ENCODE measurements around the gene HEXD. TPM values are rescaled to one million over a fixed set of nuclear protein-coding genes. Genes with fewer than 3 reads are reported as not detected.

HEXD gene
- total and polyA plus RNA-seq, 2 experiments from 2014 or later, result 5.7 to 5.9 TPM

DNA sequence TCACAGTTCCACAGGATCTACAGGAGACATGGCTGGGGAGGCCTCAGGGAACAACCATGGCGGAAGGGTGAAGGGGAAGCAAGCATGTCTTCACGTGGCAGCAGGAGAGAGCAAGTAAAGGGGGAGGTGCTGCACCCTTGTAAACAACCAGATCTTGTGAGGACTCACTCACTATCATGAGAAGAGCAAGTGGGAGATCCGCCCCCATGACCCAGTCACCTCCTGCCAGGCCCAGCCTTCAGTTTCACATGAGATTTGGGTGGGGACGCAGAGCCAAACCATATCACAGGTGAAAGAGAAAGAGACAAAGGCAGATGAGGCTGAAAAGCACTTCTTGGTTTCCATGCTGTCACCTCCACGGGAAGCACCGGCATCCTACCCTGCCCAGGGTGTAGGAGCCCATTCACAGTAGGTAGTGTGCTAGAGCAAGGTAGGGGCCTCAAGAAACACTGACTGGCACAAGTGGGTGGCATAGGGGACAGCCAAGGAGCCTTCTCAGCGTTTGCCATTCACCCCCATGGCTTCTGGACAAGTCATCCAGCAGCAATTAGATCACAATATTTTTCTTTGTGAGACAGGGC lies 47.0 kb downstream of the HEXD start:
- Histone ChIP-seq H3K9me2 (ENCODE audit: insufficient read depth) (no peaks in the 10 kb centered on the region), H3K36me3 (ENCODE audit: low read depth) (peaks cover 25% of the 10 kb centered on the region; the same call in 1 of the 2 replicates), H4K20me1 (ENCODE audit: insufficient read depth) (no peaks in the 10 kb centered on the region), H3K4me1 (ENCODE audit: insufficient read depth) (no peaks in the 10 kb centered on the region), H3K4me2 (ENCODE audit: unreplicated experiment) (no peak overlapping the region), H2AFZ (no peak overlapping the region), H3K4me3 (no peak overlapping the region), H3K27me3 (replicated peaks; ENCODE audit: insufficient read depth) (no peaks in the 10 kb centered on the region), H3K79me2 (ENCODE audit: insufficient read depth) (peaks cover 10% of the 10 kb centered on the region), H3K9me3 (ENCODE audit: low read depth) (no peaks in the 10 kb centered on the region), H3F3A (ENCODE audit: insufficient read depth) (no peaks in the 10 kb centered on the region), H3K9ac (no peak overlapping the region), H3K27ac (no peak overlapping the region)
- TF ChIP-seq EZH2 (IDR thresholded peaks at IDR 0.05; ENCODE audit: insufficient read depth, poor library complexity, severe bottlenecking) (no peak), EZH2phosphoT487 (IDR thresholded peaks at IDR 0.05; ENCODE audit: insufficient read depth, low read depth) (no peak)
- no peak for DNase-seq
- WGBS, 2 experiments (ENCODE audit: low coverage in 1 of 2, low lambda C conversion rate in 2 of 2, missing lambda C conversion rate in 2 of 2), result 89 to 91% methylated on average over 7 of the region's 7 CpGs
- in situ Hi-C loops (cut with MboI), result no loop called here

DNA sequence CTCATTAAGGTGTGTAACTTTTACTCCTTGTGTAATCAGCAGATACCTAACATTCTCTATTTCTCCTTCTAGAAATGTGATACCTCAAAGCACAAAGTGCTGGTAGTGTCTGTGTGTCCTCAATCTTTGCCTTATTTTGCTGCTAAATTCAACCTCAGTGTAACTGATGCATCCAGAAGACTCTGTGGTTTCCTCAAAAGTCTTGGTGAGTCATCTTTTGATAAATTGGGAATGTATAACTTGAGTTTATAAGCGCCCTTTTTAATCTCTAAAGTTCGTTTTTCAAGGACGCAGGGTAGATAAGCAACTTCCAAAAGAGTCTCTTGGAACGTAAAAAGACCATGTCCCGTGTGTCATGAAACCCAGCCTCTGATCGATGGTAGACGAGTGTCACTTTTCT lies 50.5 kb downstream of the HEXD start:
- no peaks in the 10 kb centered on the region for H3K27me3 ChIP-seq (replicated peaks; ENCODE audit: insufficient read depth)
- H3K4me2 ChIP-seq (ENCODE audit: unreplicated experiment), result no peak overlapping the region
- no peak overlapping the region for H3K4me3 ChIP-seq
- no peaks in the 10 kb centered on the region for H3K79me2 ChIP-seq (ENCODE audit: insufficient read depth)
- TF ChIP-seq EZH2 (IDR thresholded peaks at IDR 0.05; ENCODE audit: insufficient read depth, poor library complexity, severe bottlenecking), result no peak
- TF ChIP-seq EZH2phosphoT487 (IDR thresholded peaks at IDR 0.05; ENCODE audit: insufficient read depth, low read depth), result no peak
- H3K27ac ChIP-seq, result no peak overlapping the region
- no peaks in the 10 kb centered on the region for H3K4me1 ChIP-seq (ENCODE audit: insufficient read depth)
- H3F3A ChIP-seq (ENCODE audit: insufficient read depth), result no peaks in the 10 kb centered on the region
- 91 to 96% methylated on average over 7 of the region's 7 CpGs for WGBS, 2 experiments (ENCODE audit: low coverage in 1 of 2, low lambda C conversion rate in 2 of 2, missing lambda C conversion rate in 2 of 2)
- H3K9ac ChIP-seq, result no peak overlapping the region
- no peaks in the 10 kb centered on the region for H3K9me3 ChIP-seq (ENCODE audit: low read depth)
- H3K36me3 ChIP-seq (ENCODE audit: low read depth), result peaks cover 15% of the 10 kb centered on the region; the same call in 1 of the 2 replicates
- no peak overlapping the region for H2AFZ ChIP-seq
- in situ Hi-C loops (cut with MboI), result no loop called here
- no peak for DNase-seq
- no peaks in the 10 kb centered on the region for H3K9me2 ChIP-seq (ENCODE audit: insufficient read depth)
- H4K20me1 ChIP-seq (ENCODE audit: insufficient read depth), result no peaks in the 10 kb centered on the region

GRCh38 chr17:82470065-82470464 lies 51.9 kb downstream of the HEXD start:
- Histone ChIP-seq H3K27ac (no peak overlapping the region), H3K4me2 (ENCODE audit: unreplicated experiment) (no peak overlapping the region), H3F3A (ENCODE audit: insufficient read depth) (no peaks in the 10 kb centered on the region), H3K9ac (no peak overlapping the region), H3K4me3 (no peak overlapping the region), H3K4me1 (ENCODE audit: insufficient read depth) (no peaks in the 10 kb centered on the region), H3K9me3 (ENCODE audit: low read depth) (no peaks in the 10 kb centered on the region), H3K27me3 (replicated peaks; ENCODE audit: insufficient read depth) (no peaks in the 10 kb centered on the region), H3K79me2 (ENCODE audit: insufficient read depth) (no peaks in the 10 kb centered on the region), H3K36me3 (ENCODE audit: low read depth) (peaks cover 22% of the 10 kb centered on the region; the same call in 1 of the 2 replicates), H4K20me1 (ENCODE audit: insufficient read depth) (no peaks in the 10 kb centered on the region), H2AFZ (no peak overlapping the region), H3K9me2 (ENCODE audit: insufficient read depth) (no peaks in the 10 kb centered on the region)
- WGBS, 2 experiments (ENCODE audit: low coverage in 1 of 2, low lambda C conversion rate in 2 of 2, missing lambda C conversion rate in 2 of 2), result 97% methylated on average over 7 of the region's 7 CpGs
- TF ChIP-seq EZH2 (IDR thresholded peaks at IDR 0.05; ENCODE audit: insufficient read depth, poor library complexity, severe bottlenecking) (no peak), EZH2phosphoT487 (IDR thresholded peaks at IDR 0.05; ENCODE audit: insufficient read depth, low read depth) (no peak)
- in situ Hi-C loops (cut with MboI), result no loop called here
- DNase-seq, result no peak

DNA sequence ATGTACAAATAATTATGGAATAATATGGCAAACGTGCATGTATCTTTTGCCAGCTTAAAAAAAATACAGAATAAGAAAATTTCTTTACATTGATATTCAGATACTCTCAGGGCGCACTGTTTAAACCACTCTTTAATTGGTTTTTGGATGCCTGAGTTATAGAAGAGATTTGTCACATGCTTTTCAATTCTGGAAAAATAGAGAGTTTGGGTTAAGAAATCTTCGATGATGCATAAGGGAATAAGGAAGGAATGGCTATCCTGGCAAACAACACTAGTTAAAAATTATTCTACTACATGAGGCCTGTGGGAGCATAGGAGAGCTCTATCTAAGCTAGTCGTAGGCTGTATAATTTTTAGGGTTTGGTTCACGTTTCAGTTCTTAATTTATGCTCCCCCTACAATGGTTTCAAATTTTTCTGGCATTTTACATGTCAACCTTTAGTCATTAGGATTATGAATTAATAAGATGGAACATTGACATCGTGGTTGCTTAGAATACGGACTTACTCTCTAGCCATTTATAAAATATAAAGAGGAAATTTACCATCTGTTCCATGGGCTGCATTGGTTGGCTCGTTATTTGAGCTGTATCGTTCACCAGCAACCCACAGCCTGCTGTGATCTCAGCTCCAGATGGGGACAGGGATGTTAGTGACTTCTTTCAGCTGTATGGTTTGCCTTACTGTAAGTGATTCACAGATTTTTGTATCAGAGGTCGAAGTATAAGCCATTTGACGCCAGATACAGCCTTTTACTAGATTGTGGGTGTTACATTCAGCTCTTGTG lies 56.3 kb downstream of the HEXD start:
- H3K79me2 ChIP-seq (ENCODE audit: insufficient read depth), result no peaks in the 10 kb centered on the region
- TF ChIP-seq EZH2 (IDR thresholded peaks at IDR 0.05; ENCODE audit: insufficient read depth, poor library complexity, severe bottlenecking), result no peak
- no peak for TF ChIP-seq EZH2phosphoT487 (IDR thresholded peaks at IDR 0.05; ENCODE audit: insufficient read depth, low read depth)
- H3K36me3 ChIP-seq (ENCODE audit: low read depth), result peaks cover 10% of the 10 kb centered on the region; the same call in 1 of the 2 replicates
- H3K27ac ChIP-seq, result no peak overlapping the region
- no peaks in the 10 kb centered on the region for H3K27me3 ChIP-seq (replicated peaks; ENCODE audit: insufficient read depth)
- H4K20me1 ChIP-seq (ENCODE audit: insufficient read depth), result no peaks in the 10 kb centered on the region
- H3K4me2 ChIP-seq (ENCODE audit: unreplicated experiment), result no peak overlapping the region
- in situ Hi-C loops (cut with MboI), result no loop called here
- no peaks in the 10 kb centered on the region for H3K9me2 ChIP-seq (ENCODE audit: insufficient read depth)
- H3K9ac ChIP-seq, result no peak overlapping the region
- H3K9me3 ChIP-seq (ENCODE audit: low read depth), result no peaks in the 10 kb centered on the region
- H3K4me1 ChIP-seq (ENCODE audit: insufficient read depth), result no peaks in the 10 kb centered on the region
- 67 to 69% methylated on average over 11 of the region's 11 CpGs for WGBS, 2 experiments (ENCODE audit: low coverage in 1 of 2, low lambda C conversion rate in 2 of 2, missing lambda C conversion rate in 2 of 2)
- no peak overlapping the region for H3K4me3 ChIP-seq
- H3F3A ChIP-seq (ENCODE audit: insufficient read depth), result no peaks in the 10 kb centered on the region
- H2AFZ ChIP-seq, result no peak overlapping the region
- no peak for DNase-seq
